ENCODE results near the gene UPK1B.

DNA sequence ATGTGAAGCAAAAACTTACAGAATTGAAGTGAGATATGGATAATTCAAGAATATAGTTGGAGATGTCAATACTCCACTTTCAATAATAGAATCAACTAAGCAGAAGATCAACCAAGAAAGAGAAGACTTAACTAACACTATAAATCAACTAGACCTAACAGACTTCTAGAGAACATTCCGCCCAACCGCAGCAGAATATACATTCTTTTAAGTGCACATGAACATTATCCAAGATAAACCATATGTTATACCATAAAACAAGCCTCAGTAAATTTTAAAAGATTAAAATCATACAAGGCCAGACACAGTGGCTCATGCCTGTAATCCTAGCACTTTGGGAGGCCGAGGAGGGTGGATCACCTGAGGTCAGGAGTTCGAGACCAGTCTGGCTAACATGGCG is 32.9 kb upstream of the UPK1B start:
- TF ChIP-seq, protein P1, sequence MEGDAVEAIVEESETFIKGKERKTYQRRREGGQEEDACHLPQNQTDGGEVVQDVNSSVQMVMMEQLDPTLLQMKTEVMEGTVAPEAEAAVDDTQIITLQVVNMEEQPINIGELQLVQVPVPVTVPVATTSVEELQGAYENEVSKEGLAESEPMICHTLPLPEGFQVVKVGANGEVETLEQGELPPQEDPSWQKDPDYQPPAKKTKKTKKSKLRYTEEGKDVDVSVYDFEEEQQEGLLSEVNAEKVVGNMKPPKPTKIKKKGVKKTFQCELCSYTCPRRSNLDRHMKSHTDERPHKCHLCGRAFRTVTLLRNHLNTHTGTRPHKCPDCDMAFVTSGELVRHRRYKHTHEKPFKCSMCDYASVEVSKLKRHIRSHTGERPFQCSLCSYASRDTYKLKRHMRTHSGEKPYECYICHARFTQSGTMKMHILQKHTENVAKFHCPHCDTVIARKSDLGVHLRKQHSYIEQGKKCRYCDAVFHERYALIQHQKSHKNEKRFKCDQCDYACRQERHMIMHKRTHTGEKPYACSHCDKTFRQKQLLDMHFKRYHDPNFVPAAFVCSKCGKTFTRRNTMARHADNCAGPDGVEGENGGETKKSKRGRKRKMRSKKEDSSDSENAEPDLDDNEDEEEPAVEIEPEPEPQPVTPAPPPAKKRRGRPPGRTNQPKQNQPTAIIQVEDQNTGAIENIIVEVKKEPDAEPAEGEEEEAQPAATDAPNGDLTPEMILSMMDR (IDR thresholded peaks at IDR 0.05; ENCODE audit: low read depth, low read length): no peak
- no peak for TF ChIP-seq EZH2phosphoT487 (IDR thresholded peaks at IDR 0.05; ENCODE audit: low read depth)

All from OCI-LY3 (cell line).